Measurements from ENCODE around the gene CCRL2.
A peak's percentile ranks its signal among the peaks of the same experiment; 100 is the strongest.
"Not testable (repeated sequence)": the region's sequence is repeated elsewhere in the genome, so short reads cannot be mapped to it uniquely, and the experiment has no call there.

The CCRL2 gene

DNA sequence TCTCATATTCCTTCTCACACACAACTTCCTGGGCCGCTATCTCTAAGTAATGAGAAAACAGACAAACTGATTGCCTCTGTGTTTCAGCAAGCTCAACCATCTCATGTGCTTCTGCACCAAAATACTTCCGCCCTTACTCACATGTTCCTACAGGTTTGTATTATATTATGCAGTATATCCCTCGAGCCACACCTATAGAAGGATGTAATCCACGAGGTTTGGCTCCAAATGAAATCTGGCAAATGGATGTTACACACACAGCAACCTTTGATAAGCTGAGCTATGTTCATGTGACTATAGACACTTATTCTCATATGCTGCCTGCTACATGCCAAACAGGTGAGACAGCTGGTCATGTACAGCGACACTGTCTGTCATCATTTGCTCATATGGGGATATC, 22.6 kb downstream of the CCRL2 start:
- DNase-seq: no peak

- DNase-seq: not testable (repeated sequence)
Observed at GRCh38 chr3:46430879-46431278, 23.8 kb downstream of the CCRL2 start.

GRCh38 chr3:46431905-46432304, 24.8 kb downstream of the CCRL2 start:
- DNase-seq: not testable (repeated sequence)

GRCh38 chr3:46433118-46433517, 26.1 kb downstream of the CCRL2 start:
- DNase-seq: not testable (repeated sequence)

GRCh38 chr3:46433841-46434240, 26.8 kb downstream of the CCRL2 start:
- DNase-seq: no peak

DNA sequence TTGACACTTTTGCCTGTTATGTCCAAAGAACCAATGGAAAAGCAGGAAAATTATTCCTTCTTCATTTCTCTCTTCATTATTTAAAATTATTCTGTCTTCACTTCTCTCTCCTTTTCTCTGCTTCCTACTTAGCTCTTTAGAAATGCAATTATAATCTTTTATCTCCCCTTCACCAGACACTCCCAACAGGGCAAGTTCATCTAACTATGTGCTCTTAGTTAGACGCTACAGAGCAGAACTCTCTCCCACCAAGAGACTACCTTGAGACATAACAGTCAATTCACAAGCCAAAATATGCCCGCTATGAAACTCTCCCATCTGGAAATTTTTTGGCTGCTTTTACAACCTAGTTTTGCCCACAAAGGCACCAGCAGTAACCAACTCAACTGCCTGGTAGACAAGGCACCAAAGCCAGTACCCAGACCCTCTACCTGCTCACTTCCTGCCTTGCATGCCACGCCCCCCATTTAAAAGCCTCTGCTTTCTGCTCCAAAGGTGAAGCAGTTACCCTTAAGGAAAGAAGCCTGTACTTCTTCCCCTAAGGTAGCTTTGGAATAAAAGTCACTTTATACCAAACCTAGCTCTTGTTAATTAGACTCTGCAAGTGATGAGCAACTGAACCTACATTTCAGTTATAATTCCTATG, 28.1 kb downstream of the CCRL2 start:
- DNase-seq: no peak

GRCh38 chr3:46438831-46439230, 31.8 kb downstream of the CCRL2 start:
- DNase-seq: peak; percentile 16

GRCh38 chr3:46440531-46441294, 33.7 kb downstream of the CCRL2 start:
- peak; percentile 83 for DNase-seq

GRCh38 chr3:46442576-46443530, 35.8 kb downstream of the CCRL2 start:
- peak; percentile 89 for DNase-seq

GRCh38 chr3:46447228-46447985, 40.3 kb downstream of the CCRL2 start:
- DNase-seq: peak; percentile 65

DNA sequence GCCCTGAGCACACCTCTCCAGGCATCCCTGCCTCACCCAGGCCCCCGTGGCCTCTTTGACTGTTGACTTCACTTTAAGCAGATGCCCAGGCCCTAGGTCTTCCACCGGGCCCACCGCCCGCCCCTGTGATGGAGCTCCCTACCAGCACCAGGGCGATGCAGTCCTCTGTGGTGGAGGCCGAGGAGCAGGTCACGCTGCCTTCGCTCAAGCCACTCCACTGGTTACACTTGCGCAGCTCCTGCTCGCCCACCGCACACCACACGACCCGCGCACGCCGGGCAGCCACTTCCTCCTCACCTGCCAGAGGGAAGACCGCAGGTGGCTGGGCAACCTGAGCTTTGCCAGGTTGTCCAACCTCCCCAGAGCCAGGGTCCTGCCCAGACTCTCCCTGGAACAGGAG, 41.7 kb downstream of the CCRL2 start:
- no peak for DNase-seq

- DNase-seq: no peak
Observed at GRCh38 chr3:46449755-46450552, 42.9 kb downstream of the CCRL2 start.

DNA sequence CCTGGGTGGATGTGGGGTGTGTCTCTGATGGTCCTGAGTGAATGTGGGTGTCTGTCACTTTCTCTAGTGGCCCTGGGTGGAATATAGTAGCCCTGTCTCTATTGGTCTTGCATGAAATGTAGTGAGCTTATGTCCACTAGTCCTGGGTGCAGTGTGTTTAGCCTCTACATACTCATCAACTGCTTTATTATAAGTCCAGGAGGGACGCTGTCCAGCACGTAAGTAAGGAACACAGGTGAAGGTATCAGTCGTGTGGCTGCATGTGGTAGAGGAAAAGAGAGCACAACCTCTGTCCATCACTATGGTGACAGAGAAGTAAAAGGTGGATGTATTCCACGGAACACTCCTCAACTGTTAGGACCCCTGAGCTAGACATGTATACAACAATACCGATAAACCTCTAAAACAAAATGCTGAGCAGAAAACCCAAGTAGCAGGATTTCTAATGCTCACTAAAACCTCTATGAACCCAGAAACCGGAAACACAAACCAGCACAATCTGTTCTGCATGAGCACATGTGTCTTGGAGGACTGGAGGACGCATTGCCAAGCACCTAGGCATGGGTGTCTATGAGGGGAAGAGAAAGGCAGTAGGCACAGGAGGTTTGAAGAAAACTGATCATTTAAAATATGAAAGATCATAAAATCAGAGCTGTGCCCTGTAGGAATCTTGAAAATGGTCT, 46.6 kb downstream of the CCRL2 start:
- DNase-seq: no peak

DNA sequence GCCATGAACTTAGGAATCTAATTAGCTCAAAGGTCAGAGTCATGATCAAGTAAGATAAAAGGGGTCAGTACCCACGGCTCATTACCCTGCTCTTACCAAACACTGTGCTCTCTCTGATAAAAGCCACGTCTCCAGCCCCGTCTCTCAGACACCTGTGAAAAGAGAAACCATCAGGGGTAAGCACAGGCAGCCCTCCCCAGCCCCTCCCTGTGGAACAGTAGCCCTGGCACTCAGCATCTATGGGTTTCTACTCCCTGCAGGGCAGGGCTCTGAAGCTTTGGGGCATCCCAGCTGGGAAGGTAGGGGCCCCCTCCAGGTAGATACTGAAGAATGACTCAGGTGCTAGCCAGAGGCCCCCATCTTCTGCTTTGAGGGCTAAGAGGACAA, 47.1 kb downstream of the CCRL2 start:
- DNase-seq: no peak

- DNase-seq: no peak
Observed at GRCh38 chr3:46454606-46455005, 47.5 kb downstream of the CCRL2 start.

- DNase-seq: no peak
Observed at GRCh38 chr3:46455231-46456115, 48.4 kb downstream of the CCRL2 start.

GRCh38 chr3:46456118-46456517, 49.1 kb downstream of the CCRL2 start:
- no peak for DNase-seq

All from suppressor macrophage treated with lipopolysaccharide for 4 hours (primary cell).